ENCODE measurements around the gene TYW1.
"Not testable (repeated sequence)": the region's sequence is repeated elsewhere in the genome, so short reads cannot be mapped to it uniquely, and the experiment has no call there.

Gene TYW1

DNA sequence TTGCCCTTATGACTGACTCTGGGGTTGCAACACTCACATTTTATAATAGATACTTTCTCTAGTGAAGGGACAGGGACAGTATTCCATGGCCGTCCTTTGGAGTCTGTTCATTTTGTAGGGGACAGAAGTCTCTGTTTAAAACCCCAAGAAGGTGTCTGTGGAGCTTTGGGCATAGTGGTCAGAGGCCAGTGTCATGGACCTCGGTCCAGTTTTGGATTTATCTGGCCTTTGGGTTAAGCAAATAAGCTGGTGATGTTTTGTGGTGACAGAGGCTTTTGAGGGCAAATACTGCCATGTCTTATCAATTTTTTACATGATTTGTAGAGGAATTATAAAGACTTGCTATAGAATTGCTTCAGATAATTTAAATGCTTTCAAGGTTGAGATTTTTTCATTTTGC lies 50.2 kb downstream of the TYW1 start:
- not testable (repeated sequence) for DNase-seq (ENCODE audit: low read depth)

DNA sequence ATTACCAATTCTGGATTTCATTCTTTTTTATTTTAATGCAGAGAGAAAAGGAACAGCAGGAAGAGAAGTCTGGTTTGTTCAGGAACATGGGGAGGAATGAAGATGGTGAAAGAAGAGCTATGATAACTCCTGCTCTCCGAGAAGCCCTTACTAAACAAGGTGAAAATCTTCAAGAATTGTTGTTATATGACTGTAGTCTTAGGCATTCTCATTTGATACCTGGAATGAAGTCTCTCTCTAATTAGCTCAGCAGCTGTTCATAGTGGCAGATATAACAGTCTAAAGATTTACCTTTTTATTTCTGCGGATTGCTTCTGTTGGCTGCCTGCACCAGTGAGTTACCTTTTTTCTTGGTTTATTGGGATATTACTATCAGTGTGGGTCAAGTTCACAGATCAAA lies 53.3 kb downstream of the TYW1 start:
- DNase-seq (ENCODE audit: low read depth), result not testable (repeated sequence)

DNA sequence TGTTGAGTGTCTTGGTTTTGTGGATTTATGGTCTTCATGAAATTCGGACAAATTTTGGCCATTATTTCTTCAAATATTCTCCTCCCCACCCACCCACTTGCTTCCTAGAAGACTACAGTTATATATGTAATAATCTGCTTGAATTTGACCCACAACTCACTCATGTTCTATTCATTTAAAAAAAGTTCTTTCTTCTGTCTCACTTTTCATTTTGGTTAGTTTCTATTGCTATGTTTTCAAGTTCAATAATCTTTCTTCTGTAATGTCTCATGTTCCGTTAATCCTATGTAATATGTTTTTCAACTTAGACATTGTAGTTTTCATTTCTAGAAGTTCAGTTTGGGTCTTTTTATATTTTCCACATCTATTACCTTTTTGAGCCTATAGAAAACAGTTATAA lies 55.5 kb downstream of the TYW1 start:
- not testable (repeated sequence) for DNase-seq (ENCODE audit: low read depth)

DNA sequence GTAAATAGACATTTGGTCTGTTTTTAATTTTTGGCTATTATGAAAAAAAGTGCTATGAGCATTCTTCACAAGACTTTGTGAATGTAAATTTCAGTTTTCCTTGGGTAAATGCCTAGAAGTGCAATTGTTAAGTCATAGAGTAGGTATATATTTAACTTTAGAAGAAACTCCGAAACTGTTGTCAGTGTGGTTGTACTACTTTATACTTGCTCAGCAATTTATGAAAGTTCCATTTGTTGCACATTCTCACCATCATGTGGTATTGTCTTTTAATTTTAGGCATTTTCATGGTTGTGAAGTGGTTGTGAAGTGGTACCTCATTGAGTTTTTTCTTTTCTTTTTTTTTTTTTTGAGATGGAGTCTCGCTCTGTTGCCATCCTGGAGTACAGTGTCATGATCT lies 60.0 kb downstream of the TYW1 start:
- no peak for DNase-seq (ENCODE audit: low read depth)

DNA sequence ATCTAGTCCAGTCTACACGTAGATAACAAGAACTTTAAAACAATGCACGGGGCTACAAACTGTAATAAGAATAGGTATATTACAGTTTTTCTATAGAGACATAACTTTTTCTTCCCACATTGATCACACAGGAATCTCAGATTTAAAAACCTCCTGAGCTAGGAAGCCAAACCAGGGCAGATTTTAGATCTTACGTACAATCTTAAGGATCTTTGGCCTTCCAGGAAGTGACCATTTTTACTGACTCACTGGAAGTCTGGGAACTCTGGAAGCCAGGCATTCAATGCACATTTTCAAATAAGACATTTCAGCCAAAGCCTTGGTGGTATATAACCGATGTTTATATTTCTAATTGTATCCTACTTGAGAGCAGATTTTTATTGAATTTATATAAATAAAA lies 64.7 kb downstream of the TYW1 start:
- DNase-seq (ENCODE audit: low read depth), result not testable (repeated sequence)

DNA sequence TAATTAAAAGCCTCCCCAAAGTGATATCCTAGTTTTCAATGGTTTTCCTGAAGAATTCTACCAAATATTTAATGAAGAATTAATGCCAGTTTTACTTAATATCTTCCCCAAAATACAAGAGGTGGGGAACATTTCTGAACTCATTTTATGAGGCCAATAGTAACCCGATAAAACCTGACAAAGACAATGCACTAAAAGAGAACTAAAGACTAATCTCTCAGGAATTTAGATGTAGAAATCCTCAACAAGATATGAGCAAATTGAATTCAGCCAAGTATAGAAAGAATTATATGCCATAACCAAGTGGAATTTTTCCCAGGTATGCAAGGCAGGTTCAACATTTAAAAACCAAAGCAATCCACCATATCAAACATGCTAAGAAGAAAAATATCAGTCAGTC lies 66.2 kb downstream of the TYW1 start:
- not testable (repeated sequence) for DNase-seq (ENCODE audit: low read depth)

DNA sequence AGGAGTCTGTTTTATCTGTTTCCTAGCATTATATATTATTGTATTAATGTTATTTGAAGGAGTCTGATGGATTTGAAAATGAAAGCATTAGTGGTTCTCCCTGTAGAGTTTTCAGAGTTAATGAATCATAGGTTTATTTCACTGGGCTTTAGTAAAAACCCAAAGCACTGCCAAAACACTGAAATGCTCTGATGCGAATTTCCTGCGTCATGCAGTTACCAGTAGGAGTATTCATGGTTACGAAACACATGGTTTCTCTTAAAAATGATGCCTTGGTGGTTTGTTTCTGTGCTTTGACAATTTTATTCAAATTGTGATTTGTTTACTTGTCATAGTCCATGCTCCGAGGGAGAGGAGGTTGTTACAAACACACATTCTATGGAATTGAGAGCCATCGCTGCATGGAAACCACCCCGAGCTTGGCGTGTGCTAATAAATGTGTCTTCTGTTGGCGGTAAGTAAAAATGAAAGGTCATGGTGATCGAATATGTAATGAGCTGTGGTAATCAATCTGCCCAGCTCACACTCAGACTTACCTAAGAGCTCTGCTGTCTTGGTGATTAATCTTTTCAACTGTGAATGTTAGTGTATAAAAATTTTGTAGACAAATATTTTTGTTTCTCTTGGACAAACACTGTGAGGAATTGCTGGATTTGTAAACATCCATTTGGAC lies 70.5 kb downstream of the TYW1 start:
- DNase-seq (ENCODE audit: low read depth), result not testable (repeated sequence)

DNA sequence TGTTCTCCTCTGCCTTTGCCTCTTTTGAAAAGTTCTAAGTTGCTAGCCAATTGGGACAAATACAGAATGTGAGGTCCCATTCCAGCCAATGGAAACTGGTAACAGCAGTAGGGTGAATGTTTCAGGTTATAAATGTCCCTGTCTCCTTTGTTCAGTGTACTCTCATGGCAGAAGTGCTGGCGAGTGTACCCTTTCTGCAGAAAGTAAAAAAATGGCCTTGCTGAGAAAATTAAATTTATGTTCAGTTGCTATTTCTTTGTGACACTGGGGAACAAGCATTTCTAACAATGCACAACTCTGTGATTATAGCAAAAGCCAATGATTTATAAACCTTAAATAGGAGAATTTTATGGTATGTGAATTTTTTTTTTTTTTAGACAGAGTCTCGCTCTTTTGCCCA lies 79.5 kb downstream of the TYW1 start:
- not testable (repeated sequence) for DNase-seq (ENCODE audit: low read depth)

DNA sequence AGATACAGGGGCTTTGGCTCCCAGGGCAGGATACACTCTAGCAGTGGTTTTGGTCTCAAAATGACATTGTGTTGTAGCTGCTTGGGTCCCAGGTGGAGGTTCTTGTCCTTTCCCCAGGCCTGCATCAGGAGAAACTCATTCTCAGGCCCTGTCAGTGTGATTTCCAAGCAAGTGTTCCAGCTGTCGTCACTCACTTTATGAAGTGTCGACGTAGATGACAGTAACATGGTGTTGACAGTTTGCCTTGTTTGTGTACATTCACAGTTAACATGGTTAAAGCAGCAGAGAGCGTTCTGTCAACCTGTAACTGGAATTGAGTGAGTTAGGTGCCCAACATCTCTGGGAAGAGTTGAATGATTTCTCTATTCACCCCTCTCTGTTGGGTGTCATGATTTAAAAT lies 86.2 kb downstream of the TYW1 start:
- not testable (repeated sequence) for DNase-seq (ENCODE audit: low read depth)

DNA sequence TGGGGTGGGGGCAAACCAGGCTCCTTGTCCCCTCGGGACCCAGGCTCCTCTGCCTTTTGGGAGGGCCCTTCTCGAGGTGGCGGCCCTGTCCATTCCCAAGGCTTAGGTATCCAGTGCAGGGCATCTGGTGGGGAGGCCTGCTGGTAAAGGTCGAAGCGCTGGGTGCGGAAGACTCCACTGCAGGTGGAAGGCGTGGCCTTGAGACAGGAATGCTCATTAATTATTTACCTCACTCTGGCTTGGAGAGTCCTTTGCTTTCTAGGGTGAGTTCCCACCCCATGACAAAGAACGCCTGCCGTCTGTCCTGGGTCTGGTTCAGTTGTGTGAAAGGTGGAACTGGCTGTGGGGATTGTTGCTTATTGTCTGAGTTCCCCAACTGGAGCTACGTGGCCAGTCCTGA lies 92.6 kb downstream of the TYW1 start:
- not testable (repeated sequence) for DNase-seq (ENCODE audit: low read depth)

DNA sequence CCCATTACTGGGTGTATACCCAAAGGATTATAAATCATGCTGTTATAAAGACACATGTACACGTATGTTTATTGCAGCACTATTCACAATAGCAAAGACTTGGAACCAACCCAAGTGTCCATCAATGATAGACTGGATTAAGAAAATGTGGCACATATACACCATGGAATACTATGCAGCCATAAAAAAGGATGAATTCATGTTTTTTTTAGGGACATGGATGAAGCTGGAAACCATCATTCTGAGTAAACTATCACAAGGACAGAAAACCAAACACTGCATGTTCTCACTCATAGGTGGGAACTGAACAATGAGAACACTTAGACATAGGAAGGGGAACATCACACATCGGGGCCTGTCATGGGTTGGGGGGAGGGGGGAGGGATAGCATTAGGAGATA lies 94.4 kb downstream of the TYW1 start:
- DNase-seq (ENCODE audit: low read depth), result not testable (repeated sequence)

DNA sequence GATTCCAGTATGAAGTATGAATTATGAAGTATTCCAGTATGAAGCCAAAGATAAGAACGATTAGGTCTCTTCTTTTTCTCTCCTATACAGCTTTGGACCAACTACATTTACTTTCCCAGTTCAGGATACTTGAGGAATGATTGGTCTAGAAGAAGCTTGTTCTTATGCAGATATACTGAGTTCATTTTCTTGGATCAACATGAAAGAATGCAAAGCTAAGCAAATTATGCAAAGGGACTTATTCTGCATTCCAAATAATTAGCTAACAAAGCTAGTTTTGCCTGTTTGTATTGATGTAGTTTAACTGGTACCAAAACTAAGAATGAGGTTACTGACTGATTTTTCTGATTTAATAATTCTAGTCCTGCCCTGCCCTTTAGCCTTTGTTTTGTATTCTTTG lies 101.4 kb downstream of the TYW1 start:
- not testable (repeated sequence) for DNase-seq (ENCODE audit: low read depth)

DNA sequence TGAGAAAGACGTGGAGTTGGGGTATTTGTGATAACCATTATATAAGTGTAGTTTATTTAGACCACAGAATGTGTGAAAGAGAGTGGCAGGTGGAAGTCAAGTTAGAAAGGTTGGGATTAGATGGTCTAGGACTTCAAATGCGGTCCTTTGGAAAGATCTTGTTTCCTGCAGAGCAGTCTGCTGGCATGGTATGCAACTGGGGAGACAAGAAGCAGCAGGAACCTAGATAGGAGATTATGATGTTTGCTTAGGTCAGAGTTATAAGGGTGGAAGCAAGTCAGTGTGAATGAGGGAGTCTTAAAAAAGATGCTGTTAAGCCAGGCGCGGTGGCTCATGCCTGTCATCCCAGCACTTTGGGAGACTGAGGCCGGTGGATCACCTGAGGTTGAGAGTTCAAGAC lies 102.8 kb downstream of the TYW1 start:
- DNase-seq (ENCODE audit: low read depth), result not testable (repeated sequence)

DNA sequence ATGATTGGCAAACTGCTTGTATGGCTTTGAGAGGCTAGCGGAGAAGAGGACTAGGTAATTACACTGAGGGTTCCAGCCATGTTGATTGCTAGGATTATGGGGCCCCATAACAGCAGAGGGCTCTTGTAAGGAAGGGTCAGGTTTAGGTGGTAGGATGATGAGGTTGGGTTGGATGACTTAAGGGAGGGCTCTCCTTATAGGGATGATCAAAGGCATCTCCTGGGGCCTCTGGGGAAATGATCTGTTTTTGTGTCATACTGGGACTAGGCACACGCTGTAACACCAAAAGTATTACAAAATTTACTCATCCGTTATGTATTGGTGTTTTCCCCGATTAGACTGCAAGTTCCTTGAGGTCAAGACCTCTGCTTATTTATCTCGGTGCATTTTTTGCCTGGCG lies 103.4 kb downstream of the TYW1 start:
- DNase-seq (ENCODE audit: low read depth), result not testable (repeated sequence)

DNA sequence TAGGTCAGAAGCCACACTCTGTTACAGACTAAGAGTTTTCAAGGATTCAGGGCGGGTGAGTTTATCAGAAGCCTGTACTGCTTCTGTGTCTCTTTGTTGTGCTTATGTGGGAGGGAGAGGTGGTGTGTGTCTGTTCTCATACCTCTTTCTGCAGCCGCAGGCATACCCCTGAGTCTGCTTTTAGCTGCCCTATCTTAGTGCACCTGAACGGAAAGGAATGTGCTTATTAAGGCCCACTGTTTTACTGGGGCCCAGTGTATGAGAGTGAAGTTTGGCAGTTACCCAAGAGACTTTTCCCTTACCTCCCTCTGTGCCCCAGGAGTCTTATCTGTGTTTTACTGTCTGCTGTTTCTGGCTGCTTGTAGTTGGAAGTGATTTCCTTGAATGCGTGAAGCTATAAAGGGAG lies 104.3 kb downstream of the TYW1 start:
- no peak for DNase-seq (ENCODE audit: low read depth)

DNA sequence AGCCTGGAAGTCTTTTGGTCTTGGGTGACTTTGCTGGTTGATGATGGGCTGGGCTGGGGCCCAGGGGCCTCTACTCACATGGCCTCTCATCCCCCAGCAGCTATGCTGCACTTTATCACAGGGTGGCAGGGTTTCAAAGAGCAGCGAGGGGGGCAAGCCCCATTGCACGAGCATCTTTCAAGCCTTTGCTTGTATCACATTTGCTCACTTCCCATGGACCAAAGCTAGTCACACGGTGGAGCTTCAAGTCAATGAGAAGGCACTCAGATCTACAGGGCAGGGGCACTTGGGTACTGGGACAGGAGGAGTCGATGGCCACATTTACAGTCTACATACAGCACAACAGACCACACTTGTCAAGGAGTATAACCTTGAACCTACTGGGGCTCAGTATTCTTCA lies 108.3 kb downstream of the TYW1 start:
- not testable (repeated sequence) for DNase-seq (ENCODE audit: low read depth)

DNA sequence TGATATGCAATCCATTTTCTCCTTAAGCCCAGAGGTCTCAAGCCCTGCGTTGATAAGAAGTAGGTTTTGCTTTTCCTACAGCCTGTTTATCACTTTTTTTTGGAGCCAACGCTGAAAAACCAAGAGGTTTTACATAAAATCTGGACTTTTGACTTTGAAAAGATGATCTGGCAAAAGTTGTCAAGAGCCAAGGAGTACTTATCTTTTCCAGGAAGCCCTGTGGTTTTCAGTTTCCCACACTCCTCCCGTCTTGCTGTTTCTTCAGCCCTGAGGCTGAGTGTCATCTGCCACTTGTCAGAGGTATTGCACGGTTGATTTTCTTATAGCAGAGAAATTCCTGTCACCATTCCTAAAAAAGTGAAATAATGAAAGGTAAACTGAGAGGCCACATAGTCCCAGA lies 108.7 kb downstream of the TYW1 start:
- no peak for DNase-seq (ENCODE audit: low read depth)

DNA sequence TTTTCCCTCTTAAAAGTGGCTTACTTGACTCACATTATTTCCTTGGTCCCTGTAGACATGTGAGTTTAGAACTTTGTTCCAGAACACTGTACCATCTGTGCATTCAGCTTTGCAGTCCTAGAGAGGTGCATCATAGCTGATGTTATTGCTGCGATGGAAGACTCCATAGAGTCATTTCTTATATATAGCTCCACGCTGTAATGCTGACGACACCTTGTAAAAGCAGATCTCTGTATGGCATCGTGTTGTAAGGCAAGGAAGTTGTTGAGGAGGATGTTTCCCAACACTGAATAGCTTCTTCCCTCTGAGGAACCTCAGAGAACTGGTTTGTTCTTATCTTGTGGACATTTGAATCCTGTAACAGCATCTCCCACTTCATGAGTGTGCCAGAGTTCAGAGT lies 109.6 kb downstream of the TYW1 start:
- DNase-seq (ENCODE audit: low read depth), result not testable (repeated sequence)

DNA sequence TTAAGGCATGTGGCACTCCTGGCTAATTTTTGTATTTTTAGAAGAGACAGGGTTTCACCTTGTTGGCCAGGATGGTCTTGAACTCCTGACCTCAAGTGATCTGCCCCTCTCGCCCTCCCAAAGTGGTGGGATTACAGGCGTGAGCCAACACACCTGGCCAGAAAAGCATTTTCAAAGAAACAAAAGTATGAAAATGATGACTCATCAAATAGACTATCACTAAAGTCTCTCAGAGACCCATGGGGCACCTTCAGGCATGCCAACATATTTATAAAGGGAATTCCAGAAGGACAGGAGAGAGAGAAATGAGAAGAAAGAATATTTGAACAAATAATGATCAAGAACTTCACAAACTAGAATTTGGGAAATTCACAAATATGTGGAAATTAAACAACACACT lies 114.7 kb downstream of the TYW1 start:
- not testable (repeated sequence) for DNase-seq (ENCODE audit: low read depth)

DNA sequence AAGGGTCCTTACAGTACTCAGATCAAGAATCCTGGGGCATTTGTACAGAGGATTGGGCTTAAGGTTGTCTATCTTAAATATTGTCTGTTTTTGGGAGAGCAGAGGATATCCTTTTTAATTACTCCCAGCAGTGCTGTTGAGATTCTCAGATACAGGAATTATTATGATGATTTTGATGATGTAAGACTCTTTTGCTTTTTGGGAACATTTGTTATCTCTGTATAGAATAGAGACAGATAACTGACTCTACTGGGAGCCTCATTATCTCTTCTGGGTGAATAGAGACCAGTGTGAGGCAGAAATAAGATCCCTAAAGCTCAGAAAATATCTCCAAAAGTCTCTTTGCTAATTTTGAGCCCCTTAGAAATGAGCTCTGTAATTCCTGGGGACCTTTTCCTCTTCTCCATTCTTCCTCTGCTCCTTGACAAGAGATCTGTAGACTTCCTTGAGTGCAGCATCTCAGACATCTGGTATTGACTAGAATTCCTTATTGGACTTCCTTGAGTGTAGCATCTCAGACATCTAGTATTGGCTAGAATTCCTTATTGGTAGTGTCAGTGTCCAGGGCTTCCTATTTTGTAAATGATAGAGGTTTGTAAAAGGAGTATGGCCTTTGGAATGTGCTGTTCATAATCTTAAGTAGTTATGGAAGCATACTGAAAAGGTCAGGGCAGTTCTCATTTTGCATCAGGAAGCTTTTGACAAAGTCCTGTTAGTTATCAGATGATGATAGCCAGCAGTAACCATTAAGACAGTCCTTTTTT lies 118.0 kb downstream of the TYW1 start:
- not testable (repeated sequence) for DNase-seq (ENCODE audit: low read depth)

DNA sequence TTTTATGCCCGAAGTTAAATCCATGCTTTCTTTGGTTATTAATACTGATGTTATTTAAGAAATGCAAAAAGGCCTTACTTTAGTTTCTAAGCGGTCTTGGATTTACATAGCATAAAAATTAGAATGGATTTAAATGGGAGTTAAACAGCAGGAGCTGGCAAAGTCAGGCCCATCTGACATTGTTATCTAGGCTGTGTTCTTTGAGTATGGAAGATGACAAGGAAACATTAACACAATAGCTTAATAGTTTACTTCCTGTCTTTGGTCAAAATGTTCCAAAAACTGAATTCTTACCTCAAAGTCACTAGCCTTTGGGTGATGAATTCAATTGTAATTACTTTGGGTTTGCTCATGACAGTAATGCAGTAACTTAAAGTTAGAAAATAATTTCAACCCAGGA lies 123.9 kb downstream of the TYW1 start:
- DNase-seq (ENCODE audit: low read depth), result not testable (repeated sequence)

DNA sequence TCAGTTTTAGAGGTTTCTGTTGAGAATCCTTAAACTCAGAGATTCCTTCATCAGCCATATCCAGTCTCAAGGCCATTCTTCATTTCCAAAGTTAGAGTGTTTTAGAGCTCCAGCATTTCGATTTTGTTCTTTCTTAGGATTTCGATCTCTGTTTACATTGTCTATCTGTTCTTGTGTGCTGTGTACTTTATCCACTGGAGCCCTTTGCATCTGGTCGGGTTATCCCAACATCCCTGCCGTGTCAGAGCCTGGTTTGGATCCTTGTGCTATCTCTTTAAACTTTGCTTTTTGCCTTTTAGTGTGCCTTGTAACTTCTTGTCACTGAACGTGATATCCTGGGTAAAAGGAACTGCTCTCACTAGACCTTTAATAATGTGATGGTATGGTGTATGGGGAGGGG lies 131.6 kb downstream of the TYW1 start:
- DNase-seq (ENCODE audit: low read depth), result not testable (repeated sequence)

DNA sequence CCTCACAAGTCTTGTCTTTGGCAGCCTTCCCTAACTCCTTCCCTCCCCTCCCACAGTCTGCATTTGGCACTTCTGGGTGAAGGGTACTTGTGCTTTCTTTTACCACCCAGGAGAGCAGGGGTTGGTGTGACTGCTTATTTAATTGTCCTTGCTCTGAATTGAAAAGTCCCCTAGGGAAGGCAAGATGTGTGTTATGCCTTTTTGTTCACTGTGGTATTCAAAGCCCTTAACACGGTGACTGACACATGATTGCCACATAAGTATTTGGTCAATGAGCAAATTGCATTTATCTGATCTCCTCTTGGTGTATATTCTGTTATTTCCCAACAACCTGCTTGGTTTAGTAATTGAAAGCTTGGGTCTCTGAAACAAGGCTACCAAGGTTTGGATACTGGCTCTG lies 134.1 kb downstream of the TYW1 start:
- DNase-seq (ENCODE audit: low read depth), result not testable (repeated sequence)

DNA sequence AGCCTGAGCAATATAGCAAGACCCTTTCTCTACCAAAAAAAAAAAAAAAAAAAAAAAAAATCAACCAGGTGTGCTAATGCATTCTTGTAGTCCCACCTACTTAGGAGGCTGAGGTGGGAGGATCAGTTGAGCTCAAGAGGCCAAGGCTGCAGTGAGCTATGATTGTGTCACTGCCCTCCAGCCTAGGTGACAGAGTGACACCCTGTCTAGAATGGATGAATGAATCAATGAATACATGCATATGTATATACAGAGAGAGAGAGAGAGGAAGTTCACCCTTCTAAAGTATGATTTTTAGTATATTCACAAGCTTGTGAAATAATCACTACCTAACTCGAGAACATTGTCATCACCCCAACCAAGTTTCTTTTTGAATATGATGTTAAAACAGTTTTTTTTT lies 138.3 kb downstream of the TYW1 start:
- not testable (repeated sequence) for DNase-seq (ENCODE audit: low read depth)

Data from stimulated activated CD8-positive, alpha-beta memory T cell treated with anti-CD3 and anti-CD28 coated beads, Interleukin-12 subunit alpha, Interleukin-12 subunit beta, amount 100 ng/mL, for 4 hours (primary cell).